ENCODE data around the gene HOTAIR.
A peak's percentile ranks its signal among the peaks of the same experiment; 100 is the strongest.

The HOTAIR gene

GRCh38 chr12:53988541-53989226 lies 13.9 kb upstream of the HOTAIR start:
- DNase-seq (ENCODE audit: low read depth in 2 of 3, low spot score in 2 of 3) = no peak

GRCh38 chr12:53987787-53988230 lies 13.1 kb upstream of the HOTAIR start:
- DNase-seq (ENCODE audit: low read depth in 2 of 3, low spot score in 2 of 3) = no peak

GRCh38 chr12:53986686-53987483 lies 12.1 kb upstream of the HOTAIR start:
- no peak for DNase-seq (ENCODE audit: low read depth in 2 of 3, low spot score in 2 of 3)

GRCh38 chr12:53985994-53986685 lies 11.4 kb upstream of the HOTAIR start:
- no peak for DNase-seq (ENCODE audit: low read depth in 2 of 3, low spot score in 2 of 3)

GRCh38 chr12:53985692-53985993 lies 10.9 kb upstream of the HOTAIR start:
- DNase-seq (ENCODE audit: low read depth in 2 of 3, low spot score in 2 of 3) = no peak

- peak; percentile 59 to 88 (median 64) for DNase-seq (ENCODE audit: low read depth in 2 of 3, low spot score in 2 of 3)
Measured at GRCh38 chr12:53984901-53985691, 10.3 kb upstream of the HOTAIR start, which contains the start of gene HOXC10. HOXC10 (plus strand) TSS chr12:53985146; CDS start chr12:53985260, 114 bp downstream.

GRCh38 chr12:53983950-53984572 lies 9.3 kb upstream of the HOTAIR start:
- DNase-seq (ENCODE audit: low read depth in 2 of 3, low spot score in 2 of 3) = no peak

GRCh38 chr12:53983568-53983949 lies 8.8 kb upstream of the HOTAIR start:
- DNase-seq (ENCODE audit: low read depth in 2 of 3, low spot score in 2 of 3) = no peak

- no peak for DNase-seq (ENCODE audit: low read depth in 2 of 3, low spot score in 2 of 3)
Measured at GRCh38 chr12:53982648-53983567, 8.2 kb upstream of the HOTAIR start.

GRCh38 chr12:53981634-53982565 lies 7.1 kb upstream of the HOTAIR start:
- no peak for DNase-seq (ENCODE audit: low read depth in 2 of 3, low spot score in 2 of 3)

GRCh38 chr12:53980802-53981496 lies 6.2 kb upstream of the HOTAIR start:
- DNase-seq (ENCODE audit: low read depth in 2 of 3, low spot score in 2 of 3) = no peak

- no peak for DNase-seq (ENCODE audit: low read depth in 2 of 3, low spot score in 2 of 3)
Measured at GRCh38 chr12:53980104-53980801, 5.5 kb upstream of the HOTAIR start.

GRCh38 chr12:53978477-53979356 lies 4.0 kb upstream of the HOTAIR start:
- DNase-seq (ENCODE audit: low read depth in 2 of 3, low spot score in 2 of 3) = no peak

- DNase-seq (ENCODE audit: low read depth in 2 of 3, low spot score in 2 of 3) = no peak
Measured at GRCh38 chr12:53977596-53978445, 3.1 kb upstream of the HOTAIR start.

GRCh38 chr12:53976823-53977595 lies 2.3 kb upstream of the HOTAIR start:
- DNase-seq (ENCODE audit: low read depth in 2 of 3, low spot score in 2 of 3) = no peak
